ENCODE measurements around the gene CASP2. TPM values are rescaled to one million over a fixed set of nuclear protein-coding genes. Genes with fewer than 3 reads are reported as not detected.

CASP2 gene
- total RNA-seq, 1 experiment from 2014 or later: 23.4 TPM

GRCh38 chr7:143320620-143321019 is 32.5 kb downstream of the CASP2 start:
- no peaks in the 10 kb centered on the region for H3K27me3 ChIP-seq (ENCODE audit: low read length)
- H3K36me3 ChIP-seq (ENCODE audit: insufficient read depth, low read length): no peaks in the 10 kb centered on the region
- no peak for DNase-seq
- no peaks in the 10 kb centered on the region for H4K20me1 ChIP-seq (ENCODE audit: insufficient read depth, low read depth, low read length)
- H3K4me3 ChIP-seq (ENCODE audit: low read length): no peak overlapping the region
- no peaks in the 10 kb centered on the region for H3K79me2 ChIP-seq (ENCODE audit: low read length)
- H3K9ac ChIP-seq (ENCODE audit: low read length): no peak overlapping the region
- H2AFZ ChIP-seq (ENCODE audit: low read length): no peak overlapping the region
- H3K4me1 ChIP-seq (ENCODE audit: low read length): peaks cover 4% of the 10 kb centered on the region
- H3K9me3 ChIP-seq (ENCODE audit: low read length): no peaks in the 10 kb centered on the region
- no peaks in the 10 kb centered on the region for H3K9me2 ChIP-seq (replicated peaks; ENCODE audit: insufficient read depth, low read length)
- no peak overlapping the region for H3K27ac ChIP-seq (ENCODE audit: low read length)
- H3K4me2 ChIP-seq (ENCODE audit: low read depth, low read length, poor library complexity, severe bottlenecking): no peak overlapping the region

DNA sequence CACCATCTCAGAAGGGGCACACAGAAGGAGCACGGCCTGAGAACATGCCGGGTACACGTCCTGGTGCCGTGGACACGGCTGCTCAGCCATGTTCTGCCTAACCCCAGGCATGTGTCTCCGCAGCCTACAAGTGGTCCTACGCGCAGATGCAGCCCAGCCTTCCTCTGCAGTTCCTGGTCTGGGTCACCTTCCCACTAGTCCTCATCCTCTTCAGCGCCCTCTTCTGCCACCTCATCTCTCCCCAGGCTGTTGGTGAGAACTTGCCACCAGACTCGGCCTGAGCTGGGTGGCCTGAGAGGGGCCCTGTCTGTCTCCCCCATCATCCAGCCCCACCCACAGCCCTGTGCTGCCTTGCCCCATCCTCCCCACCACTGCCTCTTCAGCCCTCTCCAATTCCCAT is 33.1 kb downstream of the CASP2 start:
- no peaks in the 10 kb centered on the region for H3K9me2 ChIP-seq (replicated peaks; ENCODE audit: insufficient read depth, low read length)
- peaks cover 4% of the 10 kb centered on the region for H3K4me1 ChIP-seq (ENCODE audit: low read length)
- no peak overlapping the region for H3K9ac ChIP-seq (ENCODE audit: low read length)
- H3K4me2 ChIP-seq (ENCODE audit: low read depth, low read length, poor library complexity, severe bottlenecking): no peak overlapping the region
- no peak for DNase-seq
- no peaks in the 10 kb centered on the region for H4K20me1 ChIP-seq (ENCODE audit: insufficient read depth, low read depth, low read length)
- H3K9me3 ChIP-seq (ENCODE audit: low read length): no peaks in the 10 kb centered on the region
- H2AFZ ChIP-seq (ENCODE audit: low read length): no peak overlapping the region
- no peaks in the 10 kb centered on the region for H3K27me3 ChIP-seq (ENCODE audit: low read length)
- H3K36me3 ChIP-seq (ENCODE audit: insufficient read depth, low read length): no peaks in the 10 kb centered on the region
- no peak overlapping the region for H3K27ac ChIP-seq (ENCODE audit: low read length)
- H3K4me3 ChIP-seq (ENCODE audit: low read length): no peak overlapping the region
- no peaks in the 10 kb centered on the region for H3K79me2 ChIP-seq (ENCODE audit: low read length)

GRCh38 chr7:143321734-143322133 is 33.6 kb downstream of the CASP2 start:
- no peak overlapping the region for H3K9ac ChIP-seq (ENCODE audit: low read length)
- no peak overlapping the region for H3K4me2 ChIP-seq (ENCODE audit: low read depth, low read length, poor library complexity, severe bottlenecking)
- H3K27ac ChIP-seq (ENCODE audit: low read length): no peak overlapping the region
- H4K20me1 ChIP-seq (ENCODE audit: insufficient read depth, low read depth, low read length): no peaks in the 10 kb centered on the region
- H3K79me2 ChIP-seq (ENCODE audit: low read length): no peaks in the 10 kb centered on the region
- H2AFZ ChIP-seq (ENCODE audit: low read length): no peak overlapping the region
- H3K4me1 ChIP-seq (ENCODE audit: low read length): peaks cover 4% of the 10 kb centered on the region
- H3K36me3 ChIP-seq (ENCODE audit: insufficient read depth, low read length): no peaks in the 10 kb centered on the region
- no peak for DNase-seq
- H3K9me3 ChIP-seq (ENCODE audit: low read length): no peaks in the 10 kb centered on the region
- no peaks in the 10 kb centered on the region for H3K27me3 ChIP-seq (ENCODE audit: low read length)
- H3K9me2 ChIP-seq (replicated peaks; ENCODE audit: insufficient read depth, low read length): no peaks in the 10 kb centered on the region
- no peak overlapping the region for H3K4me3 ChIP-seq (ENCODE audit: low read length)

DNA sequence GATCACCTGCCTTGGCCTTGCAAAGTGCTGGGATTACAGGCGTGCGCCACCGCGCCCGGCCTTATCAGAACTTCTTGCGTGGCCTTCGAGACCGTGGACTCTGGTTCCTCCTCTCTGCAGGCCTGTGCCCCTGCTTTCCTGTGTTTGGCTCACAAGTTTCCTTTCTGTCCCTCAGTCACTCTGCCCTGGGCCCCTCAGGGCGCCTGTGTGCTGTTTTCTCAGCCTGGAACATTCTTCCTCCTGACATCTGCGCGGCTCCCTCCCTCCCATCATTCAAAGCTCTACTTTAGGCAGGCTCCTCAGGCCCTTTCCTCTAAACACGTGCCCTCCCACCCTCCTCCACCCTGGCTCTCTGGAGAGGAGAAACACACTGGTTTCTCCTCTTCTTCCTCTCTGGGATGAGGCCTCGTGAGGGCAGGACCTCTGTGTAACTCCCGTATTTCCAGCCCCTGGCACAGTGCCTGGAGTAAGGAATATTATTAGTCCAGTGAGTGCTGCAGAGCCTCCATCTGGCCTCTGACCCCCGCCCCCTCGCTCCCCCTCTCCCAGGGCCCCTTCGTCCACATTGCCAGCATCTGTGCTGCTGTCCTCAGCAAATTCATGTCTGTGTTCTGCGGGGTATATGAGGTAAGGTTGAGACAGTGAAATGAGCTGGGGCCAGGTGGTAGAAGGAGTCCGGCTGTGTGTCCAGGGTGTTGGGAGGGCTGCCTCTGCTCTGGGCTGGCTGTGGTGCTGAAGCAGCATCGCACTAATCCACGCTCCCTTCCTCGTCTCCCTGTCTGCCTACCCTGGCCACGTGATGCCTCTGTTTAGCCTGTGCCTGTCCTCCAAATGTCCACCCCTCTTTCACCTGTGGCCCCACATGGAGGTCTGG is 34.8 kb downstream of the CASP2 start:
- Histone ChIP-seq H3K4me2 (ENCODE audit: low read depth, low read length, poor library complexity, severe bottlenecking) (no peak overlapping the region), H3K27ac (ENCODE audit: low read length) (no peak overlapping the region), H4K20me1 (ENCODE audit: insufficient read depth, low read depth, low read length) (no peaks in the 10 kb centered on the region), H3K9me2 (replicated peaks; ENCODE audit: insufficient read depth, low read length) (no peaks in the 10 kb centered on the region), H3K9me3 (ENCODE audit: low read length) (no peaks in the 10 kb centered on the region), H3K4me1 (ENCODE audit: low read length) (peaks cover 4% of the 10 kb centered on the region), H2AFZ (ENCODE audit: low read length) (no peak overlapping the region), H3K27me3 (ENCODE audit: low read length) (no peaks in the 10 kb centered on the region), H3K36me3 (ENCODE audit: insufficient read depth, low read length) (no peaks in the 10 kb centered on the region), H3K4me3 (ENCODE audit: low read length) (no peak overlapping the region), H3K9ac (ENCODE audit: low read length) (no peak overlapping the region), H3K79me2 (ENCODE audit: low read length) (no peaks in the 10 kb centered on the region)
- no peak for DNase-seq

GRCh38 chr7:143323653-143324052 is 35.5 kb downstream of the CASP2 start:
- Histone ChIP-seq H3K4me2 (ENCODE audit: low read depth, low read length, poor library complexity, severe bottlenecking) (no peak overlapping the region), H3K4me1 (ENCODE audit: low read length) (peaks cover 4% of the 10 kb centered on the region), H3K9me3 (ENCODE audit: low read length) (no peaks in the 10 kb centered on the region), H3K4me3 (ENCODE audit: low read length) (no peak overlapping the region), H3K27me3 (ENCODE audit: low read length) (no peaks in the 10 kb centered on the region), H3K36me3 (ENCODE audit: insufficient read depth, low read length) (no peaks in the 10 kb centered on the region), H3K9me2 (replicated peaks; ENCODE audit: insufficient read depth, low read length) (no peaks in the 10 kb centered on the region), H4K20me1 (ENCODE audit: insufficient read depth, low read depth, low read length) (no peaks in the 10 kb centered on the region), H3K9ac (ENCODE audit: low read length) (no peak overlapping the region), H3K27ac (ENCODE audit: low read length) (no peak overlapping the region), H3K79me2 (ENCODE audit: low read length) (no peaks in the 10 kb centered on the region), H2AFZ (ENCODE audit: low read length) (no peak overlapping the region)
- no peak for DNase-seq

DNA sequence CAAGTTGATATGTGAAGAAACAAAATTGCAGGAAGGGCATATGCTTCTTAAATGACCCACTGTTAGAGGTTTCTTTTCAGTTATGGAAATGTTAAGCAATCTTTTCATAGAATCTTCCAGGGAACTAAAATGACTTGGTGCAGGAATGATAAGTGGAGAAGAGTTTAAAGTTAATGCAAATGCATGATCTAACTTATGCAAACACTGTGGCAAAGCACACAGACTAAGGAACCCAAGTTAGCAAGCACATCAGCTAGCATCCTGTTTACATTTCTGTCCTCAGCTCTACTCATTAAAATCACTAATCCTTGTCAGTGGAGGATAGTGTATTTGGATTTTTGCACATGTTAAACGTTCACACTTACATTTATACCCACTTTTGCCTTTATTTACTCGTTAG is 37.1 kb downstream of the CASP2 start:
- no peak for DNase-seq
- Histone ChIP-seq H2AFZ (ENCODE audit: low read length) (no peak overlapping the region), H3K9ac (ENCODE audit: low read length) (no peak overlapping the region), H3K27me3 (ENCODE audit: low read length) (no peaks in the 10 kb centered on the region), H3K4me1 (ENCODE audit: low read length) (peaks cover 4% of the 10 kb centered on the region), H3K36me3 (ENCODE audit: insufficient read depth, low read length) (no peaks in the 10 kb centered on the region), H3K9me3 (ENCODE audit: low read length) (no peaks in the 10 kb centered on the region), H4K20me1 (ENCODE audit: insufficient read depth, low read depth, low read length) (no peaks in the 10 kb centered on the region), H3K4me2 (ENCODE audit: low read depth, low read length, poor library complexity, severe bottlenecking) (no peak overlapping the region), H3K27ac (ENCODE audit: low read length) (no peak overlapping the region), H3K9me2 (replicated peaks; ENCODE audit: insufficient read depth, low read length) (no peaks in the 10 kb centered on the region), H3K79me2 (ENCODE audit: low read length) (no peaks in the 10 kb centered on the region), H3K4me3 (ENCODE audit: low read length) (no peak overlapping the region)

GRCh38 chr7:143327903-143328302 is 39.8 kb downstream of the CASP2 start:
- H3K9me2 ChIP-seq (replicated peaks; ENCODE audit: insufficient read depth, low read length): no peaks in the 10 kb centered on the region
- no peak for DNase-seq
- no peaks in the 10 kb centered on the region for H3K9me3 ChIP-seq (ENCODE audit: low read length)
- H2AFZ ChIP-seq (ENCODE audit: low read length): no peak overlapping the region
- no peak overlapping the region for H3K27ac ChIP-seq (ENCODE audit: low read length)
- H3K4me1 ChIP-seq (ENCODE audit: low read length): peaks cover 4% of the 10 kb centered on the region
- no peaks in the 10 kb centered on the region for H4K20me1 ChIP-seq (ENCODE audit: insufficient read depth, low read depth, low read length)
- H3K27me3 ChIP-seq (ENCODE audit: low read length): no peaks in the 10 kb centered on the region
- no peak overlapping the region for H3K9ac ChIP-seq (ENCODE audit: low read length)
- no peaks in the 10 kb centered on the region for H3K36me3 ChIP-seq (ENCODE audit: insufficient read depth, low read length)
- H3K79me2 ChIP-seq (ENCODE audit: low read length): no peaks in the 10 kb centered on the region
- H3K4me2 ChIP-seq (ENCODE audit: low read depth, low read length, poor library complexity, severe bottlenecking): no peak overlapping the region
- H3K4me3 ChIP-seq (ENCODE audit: low read length): no peak overlapping the region

DNA sequence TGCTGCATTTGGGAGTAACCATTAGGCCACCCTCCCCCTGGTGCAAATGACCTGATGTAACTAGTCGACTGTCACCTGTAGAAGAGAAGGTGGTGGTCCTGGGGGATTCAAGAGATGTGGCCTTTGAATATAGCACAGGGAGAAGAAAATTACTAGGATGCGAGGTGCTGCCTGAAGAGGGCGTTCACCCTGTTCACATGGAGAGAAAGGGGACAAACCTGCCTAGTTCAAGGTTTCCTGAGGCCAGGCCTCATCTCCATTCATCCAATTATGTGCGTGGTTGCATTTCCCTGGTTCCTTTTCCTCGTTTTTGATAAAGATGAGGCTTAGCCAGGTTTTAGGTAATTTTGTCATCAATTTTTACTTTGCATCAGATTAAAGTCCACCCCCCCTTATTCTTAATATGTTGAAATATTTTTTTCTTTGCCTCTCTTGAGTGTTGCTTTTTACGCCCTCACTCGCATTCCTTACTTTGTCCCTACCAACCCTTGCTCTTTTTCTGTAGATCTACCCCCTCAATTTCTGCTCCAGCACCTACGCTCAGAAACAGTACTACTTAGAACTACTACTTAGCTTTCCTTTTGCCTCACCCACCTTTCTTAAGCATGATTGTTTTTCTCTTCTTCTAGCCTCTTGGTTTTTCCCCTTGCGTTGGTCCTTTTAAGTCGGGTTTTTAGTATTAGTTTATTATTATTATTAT is 41.5 kb downstream of the CASP2 start:
- Histone ChIP-seq H3K9ac (ENCODE audit: low read length) (no peak overlapping the region), H3K9me3 (ENCODE audit: low read length) (no peaks in the 10 kb centered on the region), H3K4me2 (ENCODE audit: low read depth, low read length, poor library complexity, severe bottlenecking) (no peak overlapping the region), H3K36me3 (ENCODE audit: insufficient read depth, low read length) (no peaks in the 10 kb centered on the region), H2AFZ (ENCODE audit: low read length) (no peak overlapping the region), H3K27me3 (ENCODE audit: low read length) (no peaks in the 10 kb centered on the region), H3K9me2 (replicated peaks; ENCODE audit: insufficient read depth, low read length) (no peaks in the 10 kb centered on the region), H3K4me3 (ENCODE audit: low read length) (no peak overlapping the region), H3K79me2 (ENCODE audit: low read length) (no peaks in the 10 kb centered on the region), H3K27ac (ENCODE audit: low read length) (no peak overlapping the region), H3K4me1 (ENCODE audit: low read length) (peaks cover 4% of the 10 kb centered on the region), H4K20me1 (ENCODE audit: insufficient read depth, low read depth, low read length) (no peaks in the 10 kb centered on the region)
- no peak for DNase-seq

All from Karpas-422 (cell line).